Measurements from ENCODE around the gene NRG2. TPM values are rescaled to one million over a fixed set of nuclear protein-coding genes. Genes with fewer than 3 reads are reported as not detected.

Gene NRG2
- total and polyA plus RNA-seq, 2 experiments from 2014 or later, result 0.05 TPM; not detected in 1

DNA sequence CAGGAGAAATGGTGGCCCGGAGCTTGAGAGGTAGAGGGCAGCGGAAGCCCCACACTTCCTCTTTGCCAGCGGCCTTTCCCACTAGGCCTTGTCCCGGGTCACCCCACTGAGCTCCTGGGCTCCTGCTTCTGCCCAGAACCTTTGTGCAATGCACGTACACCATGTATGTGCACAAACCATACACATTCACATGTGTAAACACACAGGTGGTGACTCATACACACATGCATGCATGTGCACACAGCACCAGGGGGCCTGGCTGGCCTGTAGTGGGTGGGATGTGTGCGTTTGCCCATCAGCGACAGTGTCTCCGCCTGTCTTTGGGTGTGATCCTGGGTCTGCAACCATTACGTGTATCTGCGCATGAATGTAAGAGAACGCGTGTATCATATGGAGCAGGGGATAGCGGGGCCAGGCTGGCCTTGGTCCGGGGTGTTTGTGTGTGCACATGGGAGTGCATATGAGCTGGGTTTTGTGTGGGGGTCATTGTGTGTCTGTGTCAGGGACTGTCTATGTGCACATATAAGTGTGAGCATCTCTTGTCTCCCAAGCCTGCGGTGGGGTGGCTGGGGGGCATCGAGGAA lies 203.8 kb downstream of the NRG2 start:
- no peak overlapping the region for H3K27ac ChIP-seq
- no peaks in the 10 kb centered on the region for H4K20me1 ChIP-seq (ENCODE audit: insufficient read depth)
- no peaks in the 10 kb centered on the region for H3F3A ChIP-seq (ENCODE audit: insufficient read depth)
- H3K9me2 ChIP-seq (ENCODE audit: insufficient read depth), result no peaks in the 10 kb centered on the region
- no peak overlapping the region for H2AFZ ChIP-seq
- no peaks in the 10 kb centered on the region for H3K4me1 ChIP-seq (ENCODE audit: insufficient read depth)
- H3K9ac ChIP-seq, result no peak overlapping the region
- no peak overlapping the region for H3K4me3 ChIP-seq
- in situ Hi-C loops (cut with MboI), result no loop called here
- H3K36me3 ChIP-seq (ENCODE audit: low read depth), result no peaks in the 10 kb centered on the region
- H3K4me2 ChIP-seq (ENCODE audit: unreplicated experiment), result no peak overlapping the region
- H3K9me3 ChIP-seq (ENCODE audit: low read depth), result no peaks in the 10 kb centered on the region
- no peak for DNase-seq
- H3K79me2 ChIP-seq (ENCODE audit: insufficient read depth), result no peaks in the 10 kb centered on the region
- H3K27me3 ChIP-seq (replicated peaks; ENCODE audit: insufficient read depth), result peaks cover 3% of the 10 kb centered on the region; the same call in 1 of the 2 replicates
- WGBS, 2 experiments (ENCODE audit: low coverage in 1 of 2, low lambda C conversion rate in 2 of 2, missing lambda C conversion rate in 2 of 2), result 82 to 83% methylated on average over 16 of the region's 16 CpGs
- no peak for TF ChIP-seq EZH2 (IDR thresholded peaks at IDR 0.05; ENCODE audit: insufficient read depth, poor library complexity, severe bottlenecking)
- TF ChIP-seq EZH2phosphoT487 (IDR thresholded peaks at IDR 0.05; ENCODE audit: insufficient read depth, low read depth), result no peak

DNA sequence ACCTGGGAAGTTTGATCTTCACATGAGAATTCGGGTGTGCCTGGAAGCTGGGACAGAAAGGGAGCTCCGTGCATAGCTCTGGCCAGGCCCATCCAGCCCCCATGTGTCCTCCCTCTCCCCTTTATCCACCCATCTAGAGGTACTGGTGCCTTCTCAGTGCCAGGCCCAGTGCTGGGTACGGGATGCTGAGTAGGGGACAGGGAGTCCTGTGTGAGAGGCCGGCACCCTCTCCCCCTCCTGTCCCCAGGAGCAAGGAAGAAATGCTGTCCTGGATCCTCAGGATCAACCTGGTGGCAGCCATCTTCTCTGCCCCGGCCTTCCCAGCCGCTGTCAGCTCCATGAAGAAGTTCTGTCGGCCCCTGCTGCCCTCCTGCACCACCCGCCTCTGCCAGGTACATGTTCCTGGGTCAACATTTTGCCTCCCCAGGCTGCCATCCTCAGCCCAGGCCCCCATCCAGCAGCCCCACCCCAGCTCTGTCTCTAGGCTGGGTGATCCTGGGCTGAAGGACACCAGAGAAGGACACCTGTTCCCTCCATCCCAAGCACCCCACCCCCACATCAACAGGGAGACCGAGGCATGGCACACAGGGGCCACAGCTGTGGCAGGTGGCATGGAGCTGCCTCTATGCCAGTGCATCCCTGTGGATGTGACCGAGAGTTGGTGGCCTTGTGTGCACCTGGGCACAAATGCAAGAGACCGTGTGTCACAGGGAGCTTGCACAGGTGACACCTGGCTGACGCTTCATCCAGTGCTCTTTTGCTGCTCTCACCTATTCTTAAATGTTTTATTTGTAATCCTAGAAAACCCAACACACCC lies 204.5 kb downstream of the NRG2 start:
- Histone ChIP-seq H3K4me1 (ENCODE audit: insufficient read depth) (no peaks in the 10 kb centered on the region), H3K9ac (no peak overlapping the region), H3K4me2 (ENCODE audit: unreplicated experiment) (no peak overlapping the region), H3K27me3 (replicated peaks; ENCODE audit: insufficient read depth) (peaks cover 7% of the 10 kb centered on the region), H3K79me2 (ENCODE audit: insufficient read depth) (no peaks in the 10 kb centered on the region), H3K9me3 (ENCODE audit: low read depth) (no peaks in the 10 kb centered on the region), H3K9me2 (ENCODE audit: insufficient read depth) (no peaks in the 10 kb centered on the region), H4K20me1 (ENCODE audit: insufficient read depth) (no peaks in the 10 kb centered on the region), H2AFZ (no peak overlapping the region), H3K27ac (no peak overlapping the region), H3F3A (ENCODE audit: insufficient read depth) (no peaks in the 10 kb centered on the region), H3K4me3 (no peak overlapping the region), H3K36me3 (ENCODE audit: low read depth) (no peaks in the 10 kb centered on the region)
- 55 to 60% methylated on average over 11 to 12 of the region's 12 CpGs for WGBS, 2 experiments (ENCODE audit: low coverage in 1 of 2, low lambda C conversion rate in 2 of 2, missing lambda C conversion rate in 2 of 2)
- DNase-seq, result no peak
- no peak for TF ChIP-seq EZH2 (IDR thresholded peaks at IDR 0.05; ENCODE audit: insufficient read depth, poor library complexity, severe bottlenecking)
- in situ Hi-C loops (cut with MboI), result no loop called here

DNA sequence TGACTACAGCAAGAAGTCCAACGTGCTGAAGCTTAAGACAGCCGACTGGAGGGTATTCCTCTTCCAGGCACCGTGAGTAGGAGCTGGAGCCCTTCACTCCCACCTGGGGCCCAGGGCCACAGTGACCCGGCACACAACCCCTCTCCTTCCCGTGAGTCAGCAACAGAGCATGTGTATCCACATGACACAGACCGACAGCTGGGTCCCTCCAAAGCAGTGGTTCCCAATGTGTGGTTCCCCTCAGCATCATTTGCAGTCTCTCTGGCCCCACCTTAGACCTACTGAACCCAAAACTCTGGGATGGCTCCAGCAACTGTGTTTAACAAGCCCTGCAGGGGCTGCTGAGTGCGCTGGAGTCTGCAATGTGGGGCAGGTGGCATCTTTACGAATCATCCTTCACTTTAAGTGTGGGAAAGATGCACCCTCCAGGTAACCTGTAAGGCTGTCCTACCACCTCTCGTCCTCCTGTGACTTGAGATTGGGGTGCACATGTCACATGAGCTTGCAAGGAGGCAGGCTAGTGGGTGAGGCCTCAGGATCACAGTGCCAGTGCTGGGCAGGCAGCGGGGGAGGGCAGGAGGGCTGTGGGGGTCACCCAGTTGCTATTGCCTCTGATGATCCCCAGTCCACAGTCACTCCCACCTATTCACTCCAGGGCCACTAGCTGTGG lies 205.3 kb downstream of the NRG2 start:
- H3K36me3 ChIP-seq (ENCODE audit: low read depth), result no peaks in the 10 kb centered on the region
- H3K4me2 ChIP-seq (ENCODE audit: unreplicated experiment), result no peak overlapping the region
- 52 to 58% methylated on average over 10 of the region's 10 CpGs for WGBS, 2 experiments (ENCODE audit: low coverage in 1 of 2, low lambda C conversion rate in 2 of 2, missing lambda C conversion rate in 2 of 2)
- no peak for DNase-seq
- peaks cover 6% of the 10 kb centered on the region for H3K27me3 ChIP-seq (replicated peaks; ENCODE audit: insufficient read depth)
- H3F3A ChIP-seq (ENCODE audit: insufficient read depth), result no peaks in the 10 kb centered on the region
- in situ Hi-C loops (cut with MboI), result no loop called here
- H3K9me2 ChIP-seq (ENCODE audit: insufficient read depth), result no peaks in the 10 kb centered on the region
- H3K4me3 ChIP-seq, result no peak overlapping the region
- H3K79me2 ChIP-seq (ENCODE audit: insufficient read depth), result no peaks in the 10 kb centered on the region
- H3K27ac ChIP-seq, result no peak overlapping the region
- no peak overlapping the region for H2AFZ ChIP-seq
- H3K9ac ChIP-seq, result no peak overlapping the region
- TF ChIP-seq EZH2 (IDR thresholded peaks at IDR 0.05; ENCODE audit: insufficient read depth, poor library complexity, severe bottlenecking) (no peak), EZH2phosphoT487 (IDR thresholded peaks at IDR 0.05; ENCODE audit: insufficient read depth, low read depth) (no peak)
- no peaks in the 10 kb centered on the region for H3K9me3 ChIP-seq (ENCODE audit: low read depth)
- H4K20me1 ChIP-seq (ENCODE audit: insufficient read depth), result no peaks in the 10 kb centered on the region
- no peaks in the 10 kb centered on the region for H3K4me1 ChIP-seq (ENCODE audit: insufficient read depth)

DNA sequence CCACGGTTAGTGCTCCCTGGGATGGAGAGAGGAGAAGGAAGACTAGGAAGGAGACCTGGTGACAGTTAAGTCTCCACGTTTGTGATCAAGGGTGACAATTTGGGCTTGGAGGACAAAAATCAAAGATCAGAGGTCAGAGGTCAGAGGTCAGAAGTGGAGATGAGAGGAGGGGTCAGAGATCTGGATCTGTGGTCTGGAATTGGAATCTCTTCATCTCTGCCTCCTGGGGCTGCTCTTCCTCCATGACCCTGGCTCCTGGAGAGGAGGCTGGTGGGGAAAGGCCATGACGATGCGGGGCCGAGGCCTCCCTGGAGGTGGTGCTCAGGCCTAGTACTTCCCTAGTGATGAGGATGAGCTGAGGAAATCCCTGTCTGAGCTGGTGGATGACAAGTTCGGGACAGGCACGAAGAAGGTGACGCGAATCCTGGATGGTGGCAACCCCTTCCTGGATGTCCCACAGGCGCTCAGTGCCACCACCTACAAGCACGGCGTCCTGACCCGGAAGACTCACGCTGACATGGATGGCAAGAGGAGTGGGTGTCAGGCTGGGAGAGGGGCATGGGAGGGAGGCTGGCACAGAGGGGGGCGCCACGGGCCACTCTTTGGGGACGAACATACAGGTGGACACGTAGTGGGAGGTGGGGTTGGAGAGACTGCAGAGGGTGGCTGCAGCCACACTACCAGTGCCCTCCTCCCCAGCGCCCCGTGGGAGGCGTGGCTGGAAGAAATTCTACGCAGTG lies 206.5 kb downstream of the NRG2 start:
- Histone ChIP-seq H4K20me1 (ENCODE audit: insufficient read depth) (no peaks in the 10 kb centered on the region), H3K36me3 (ENCODE audit: low read depth) (no peaks in the 10 kb centered on the region), H3K4me3 (no peak overlapping the region), H3K4me2 (ENCODE audit: unreplicated experiment) (no peak overlapping the region), H2AFZ (no peak overlapping the region), H3K27ac (no peak overlapping the region), H3K4me1 (ENCODE audit: insufficient read depth) (no peaks in the 10 kb centered on the region), H3K9ac (no peak overlapping the region), H3K27me3 (replicated peaks; ENCODE audit: insufficient read depth) (peaks cover 17% of the 10 kb centered on the region), H3K9me3 (ENCODE audit: low read depth) (no peaks in the 10 kb centered on the region), H3K79me2 (ENCODE audit: insufficient read depth) (no peaks in the 10 kb centered on the region), H3K9me2 (ENCODE audit: insufficient read depth) (no peaks in the 10 kb centered on the region), H3F3A (ENCODE audit: insufficient read depth) (no peaks in the 10 kb centered on the region)
- WGBS, 2 experiments (ENCODE audit: low coverage in 1 of 2, low lambda C conversion rate in 2 of 2, missing lambda C conversion rate in 2 of 2), result 82 to 89% methylated on average over 19 to 22 of the region's 22 CpGs
- no peak for DNase-seq
- TF ChIP-seq EZH2 (IDR thresholded peaks at IDR 0.05; ENCODE audit: insufficient read depth, poor library complexity, severe bottlenecking), result no peak
- no peak for TF ChIP-seq EZH2phosphoT487 (IDR thresholded peaks at IDR 0.05; ENCODE audit: insufficient read depth, low read depth)
- in situ Hi-C loops (cut with MboI), result no loop called here
